ENCODE data around the gene CERS3.

The CERS3 gene

GRCh38 chr15:100373120-100373896 lies 155.4 kb downstream of the CERS3 start:
- DNase-seq, result no peak

- no peak for DNase-seq
Observed at GRCh38 chr15:100372739-100373119, 156.0 kb downstream of the CERS3 start.

GRCh38 chr15:100355342-100355741 lies 173.4 kb downstream of the CERS3 start:
- no peak for DNase-seq

- DNase-seq, result no peak
Observed at GRCh38 chr15:100353449-100353848, 175.3 kb downstream of the CERS3 start.

- DNase-seq, result no peak
Observed at GRCh38 chr15:100350434-100351226, 178.1 kb downstream of the CERS3 start.
